ENCODE measurements around the gene IDUA.

- no peak for TF ChIP-seq BHLHE40 (IDR thresholded peaks at IDR 0.05; ENCODE audit: borderline replicate concordance)
- no peak for TF ChIP-seq SP1 (IDR thresholded peaks at IDR 0.05)
- no peak for TF ChIP-seq CTBP1 (IDR thresholded peaks at IDR 0.05; ENCODE audit: borderline replicate concordance)
- TF ChIP-seq FOXK2 (IDR thresholded peaks at IDR 0.05), result no peak
- TF ChIP-seq FOXM1 (IDR thresholded peaks at IDR 0.05; ENCODE audit: borderline replicate concordance), result no peak
- no peak for TF ChIP-seq SUZ12 (IDR thresholded peaks at IDR 0.05)
- TF ChIP-seq ELF4 (IDR thresholded peaks at IDR 0.05), result no peak
- TF ChIP-seq TARDBP (IDR thresholded peaks at IDR 0.05), result no peak
Measured at GRCh38 chr4:1017706-1018105, 30.9 kb downstream of the IDUA start.
